GM21786 (cell line): ENCODE results near the gene FMN2.

ENCODE experiments used
- ATAC-seq: cut with Tn5 transposase; IDR thresholded peaks from one replicate; pipeline ENCODE4 v1.9.1; 2021; ENCODE audit not compliant: unreplicated experiment

The FMN2 gene

DNA sequence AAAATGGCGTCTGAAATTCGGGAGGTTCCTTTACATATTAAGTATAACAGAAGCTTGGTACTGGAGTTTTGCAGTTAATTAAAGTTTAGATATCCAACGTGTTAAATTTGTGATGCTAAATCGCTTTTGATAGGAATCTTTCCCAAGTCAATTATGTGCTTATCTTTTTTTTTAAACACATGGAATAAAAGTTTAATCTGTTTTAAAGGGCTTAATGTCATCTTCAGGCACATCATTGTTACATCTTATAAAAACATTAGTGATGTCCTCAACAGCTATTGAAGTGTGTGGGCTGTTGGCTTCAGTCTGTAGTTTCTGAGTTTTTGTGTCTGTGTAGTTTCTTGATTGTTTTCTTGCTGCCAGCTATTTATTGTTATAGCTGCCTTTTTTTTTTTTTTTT, 5.3 kb downstream of the FMN2 start:
- ATAC-seq, result no peak

DNA sequence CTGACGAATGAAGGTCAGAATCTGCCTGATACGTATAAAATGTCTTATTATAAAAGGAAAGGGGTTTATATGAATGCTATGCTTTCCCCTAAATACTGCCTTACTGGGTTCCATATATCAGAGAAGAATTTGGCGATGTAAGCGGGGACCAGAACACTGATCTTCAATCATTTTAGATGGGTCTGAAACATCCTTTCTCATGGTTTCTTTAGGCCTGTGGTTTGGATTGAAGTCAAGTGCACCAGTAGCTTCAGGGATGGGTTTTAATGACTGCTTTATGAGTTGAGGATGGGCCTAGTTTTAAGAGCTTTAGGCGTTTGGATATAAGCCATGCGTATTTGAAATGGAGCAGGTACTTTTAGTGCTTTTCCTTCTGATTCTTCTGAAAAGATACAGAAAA, 6.9 kb downstream of the FMN2 start:
- no peak for ATAC-seq

DNA sequence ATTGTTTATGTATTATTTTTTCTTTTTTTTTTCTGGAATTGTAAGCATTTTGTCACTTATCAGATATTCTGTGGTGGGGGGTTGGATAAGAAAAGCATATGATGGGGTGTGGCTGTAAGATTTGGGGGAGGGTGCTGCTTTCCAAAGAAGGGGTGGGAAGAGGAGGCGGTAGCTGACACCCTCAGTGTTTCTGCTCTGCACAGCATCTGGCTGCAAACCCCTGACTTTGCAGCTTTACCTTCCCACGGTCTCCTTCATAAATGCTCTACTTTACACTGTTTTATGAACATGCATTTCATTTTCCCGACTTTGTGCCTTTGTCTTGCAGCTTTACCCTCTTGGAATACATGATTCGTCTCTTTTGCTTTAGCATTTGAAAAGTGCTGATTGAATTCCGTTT, 7.6 kb downstream of the FMN2 start:
- no peak for ATAC-seq

DNA sequence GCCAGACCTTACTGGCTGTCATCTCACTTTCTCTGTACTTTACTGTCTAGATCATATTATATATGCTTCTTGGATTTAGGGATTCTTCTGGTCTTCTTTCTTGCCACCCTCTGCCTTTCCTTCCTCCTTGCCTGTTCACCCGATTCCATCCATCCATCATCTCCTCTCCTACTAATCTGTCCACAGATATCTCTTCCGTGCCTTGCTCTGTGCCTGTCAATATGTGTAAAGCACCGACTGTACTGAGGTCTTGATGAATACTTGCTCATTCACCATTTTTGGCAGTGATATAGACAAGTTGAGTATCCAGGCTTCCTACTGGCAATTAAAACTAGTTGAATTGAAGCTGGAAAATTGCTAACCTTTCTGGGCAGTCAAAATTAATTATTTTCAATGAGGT, 8.1 kb downstream of the FMN2 start:
- no peak for ATAC-seq

DNA sequence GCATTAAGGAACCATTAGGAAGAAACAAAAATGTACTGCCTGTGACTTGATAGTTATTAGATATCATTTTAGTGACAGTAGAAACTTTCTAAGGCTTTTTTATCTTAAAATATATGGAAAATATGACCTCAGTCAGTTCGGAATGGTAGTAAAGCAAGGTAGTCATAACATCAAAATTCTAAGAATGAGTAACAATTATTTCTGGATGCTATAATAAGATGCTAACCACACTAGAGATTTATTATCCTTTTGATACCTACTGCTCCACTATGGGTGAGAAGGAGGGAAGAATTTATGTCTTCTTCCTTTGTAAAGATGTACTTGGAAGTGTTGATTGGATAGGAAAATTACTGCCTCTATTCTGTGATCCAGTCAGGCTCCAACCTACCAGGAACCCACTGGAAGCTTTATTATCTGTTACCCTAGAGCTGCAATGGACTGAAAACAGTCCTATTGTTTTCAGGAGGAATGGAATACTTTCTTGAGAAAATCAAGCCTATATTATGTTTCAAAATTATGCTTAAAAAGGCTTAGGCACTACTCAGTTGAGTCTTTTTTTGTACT, 8.8 kb downstream of the FMN2 start:
- no peak for ATAC-seq

DNA sequence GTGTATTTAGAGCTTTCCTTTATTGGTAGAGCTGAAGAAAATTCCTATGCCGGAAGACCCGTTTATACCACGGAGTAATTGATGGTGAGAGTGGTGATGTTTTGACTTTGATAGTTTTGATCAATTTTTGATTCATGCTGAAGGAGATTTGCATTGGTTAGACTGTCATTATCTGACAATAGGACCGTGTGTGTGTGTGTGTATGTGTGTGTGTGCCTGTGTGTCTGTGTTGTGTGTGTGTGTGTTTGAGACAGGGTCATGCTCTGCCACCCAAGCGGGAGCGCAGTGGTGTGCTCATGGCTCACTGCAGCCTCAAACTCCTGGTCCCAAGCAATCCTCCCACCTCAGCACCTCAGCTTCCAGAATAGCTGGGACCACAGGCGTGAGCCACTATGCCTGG, 9.6 kb downstream of the FMN2 start:
- ATAC-seq, result no peak

DNA sequence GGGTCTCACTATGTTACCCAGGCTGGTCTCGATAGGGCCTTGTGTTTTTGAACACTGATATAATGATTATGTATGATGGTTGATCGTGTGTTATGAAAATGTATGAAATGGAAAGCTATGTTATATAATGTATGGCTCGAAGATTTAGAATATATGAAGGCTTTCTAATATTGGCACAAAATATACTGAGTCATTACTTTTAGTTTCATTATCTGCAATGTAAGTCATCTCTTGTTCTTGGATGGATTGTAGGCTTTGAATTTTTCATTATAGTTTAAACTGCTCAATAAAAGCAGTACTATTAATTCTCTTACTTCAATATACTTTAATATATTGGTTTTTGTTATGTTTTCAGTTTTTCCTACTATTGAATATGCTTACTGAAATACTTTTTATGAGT, 10.1 kb downstream of the FMN2 start:
- no peak for ATAC-seq

DNA sequence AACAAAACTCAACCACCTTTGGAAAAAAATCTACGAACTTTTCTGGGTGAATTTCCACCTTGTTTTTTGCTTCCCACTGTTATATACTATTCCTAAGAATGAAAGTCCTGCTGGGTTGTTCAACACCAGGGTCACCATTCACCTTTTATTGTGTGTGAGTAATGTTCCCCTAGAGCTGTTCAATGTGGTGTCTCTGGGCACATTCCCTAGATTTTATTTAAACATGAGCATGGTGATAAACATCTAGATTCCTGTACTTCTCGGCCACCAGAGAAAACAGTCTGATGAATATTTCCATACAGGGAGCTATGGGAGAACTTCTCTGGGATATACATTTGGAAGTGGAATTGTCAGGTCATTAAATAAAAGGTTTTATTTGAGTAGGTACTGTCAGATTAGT, 13.0 kb downstream of the FMN2 start:
- ATAC-seq, result no peak

DNA sequence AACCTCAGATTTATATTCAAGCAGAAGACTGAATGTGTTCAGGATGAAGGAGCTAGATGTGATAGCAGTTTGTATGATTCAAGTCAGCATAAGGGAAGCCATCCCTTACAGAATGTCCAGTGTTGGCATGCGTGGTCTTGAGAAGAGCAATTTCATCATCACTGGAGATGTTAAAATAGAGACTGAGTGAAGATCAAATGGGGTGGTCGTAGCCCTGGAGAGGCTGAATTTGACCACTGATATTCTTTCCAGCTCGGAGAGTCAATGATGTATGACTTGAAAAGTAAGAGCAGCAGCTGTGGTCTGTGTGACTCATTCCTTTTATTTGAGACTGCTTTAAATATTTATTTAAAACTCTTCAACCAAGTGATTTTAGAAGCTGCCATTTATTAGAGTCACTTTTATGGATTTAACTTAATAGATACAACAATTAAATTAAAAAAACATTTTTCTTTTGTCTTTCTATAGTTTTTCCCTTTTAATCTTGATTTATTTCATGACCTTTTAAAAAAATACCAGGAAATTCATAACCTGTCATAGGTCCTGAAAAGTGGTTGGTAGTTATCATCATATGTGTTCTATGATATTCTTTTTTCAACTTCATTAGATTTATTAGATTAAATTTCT, 15.5 kb downstream of the FMN2 start:
- ATAC-seq, result no peak

DNA sequence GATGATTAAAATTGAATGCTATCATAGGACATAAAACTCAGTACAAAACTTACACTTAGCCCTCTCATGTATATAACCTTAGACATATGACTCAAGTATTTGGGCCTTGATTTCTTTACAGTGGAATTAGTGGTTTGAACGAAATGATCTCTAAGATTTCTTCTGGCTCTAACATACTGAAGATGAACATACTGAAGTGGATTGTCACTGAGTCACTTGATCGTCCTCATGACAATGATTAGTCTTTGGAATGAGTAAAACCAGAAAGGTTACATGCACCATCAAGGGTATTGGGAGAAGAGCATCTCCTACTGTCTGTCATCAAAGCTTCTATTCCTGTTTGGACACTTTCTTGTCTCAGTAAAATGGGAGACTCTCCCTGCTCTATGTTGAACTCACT, 17.4 kb downstream of the FMN2 start:
- no peak for ATAC-seq

DNA sequence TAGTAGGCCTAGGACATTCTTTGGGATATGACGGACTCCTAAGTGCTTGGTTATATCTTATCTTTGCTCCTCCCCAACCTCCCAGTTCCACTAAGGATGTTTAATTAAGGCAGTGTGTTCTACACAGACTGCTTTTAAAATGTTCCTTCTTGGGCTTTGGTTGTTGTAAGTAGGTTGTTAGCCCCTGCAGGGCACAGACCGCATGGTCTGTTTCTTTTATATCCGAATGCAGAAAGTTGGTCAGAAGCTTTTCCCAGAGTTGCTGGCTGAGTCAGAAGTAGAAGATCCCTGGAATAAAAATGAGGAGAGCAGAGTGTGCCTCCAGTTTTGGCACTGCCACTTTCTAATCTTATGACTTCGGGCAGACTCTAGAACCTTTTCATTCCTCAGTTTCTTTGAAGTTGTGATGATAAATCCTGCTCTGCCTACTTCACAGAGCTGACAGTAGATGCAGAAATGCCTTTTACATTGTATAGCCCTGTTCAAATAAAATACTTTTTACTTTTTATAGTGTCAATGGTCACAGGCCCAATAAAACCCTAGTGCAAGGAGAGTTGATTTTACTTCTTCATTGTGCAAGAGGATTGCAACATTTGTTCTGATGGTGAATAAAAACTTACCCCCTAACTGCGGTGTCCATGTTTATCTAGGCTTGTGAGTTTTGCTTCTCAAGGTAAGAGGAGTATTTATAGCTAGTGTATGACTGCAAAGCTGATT, 18.4 kb downstream of the FMN2 start:
- ATAC-seq, result no peak

DNA sequence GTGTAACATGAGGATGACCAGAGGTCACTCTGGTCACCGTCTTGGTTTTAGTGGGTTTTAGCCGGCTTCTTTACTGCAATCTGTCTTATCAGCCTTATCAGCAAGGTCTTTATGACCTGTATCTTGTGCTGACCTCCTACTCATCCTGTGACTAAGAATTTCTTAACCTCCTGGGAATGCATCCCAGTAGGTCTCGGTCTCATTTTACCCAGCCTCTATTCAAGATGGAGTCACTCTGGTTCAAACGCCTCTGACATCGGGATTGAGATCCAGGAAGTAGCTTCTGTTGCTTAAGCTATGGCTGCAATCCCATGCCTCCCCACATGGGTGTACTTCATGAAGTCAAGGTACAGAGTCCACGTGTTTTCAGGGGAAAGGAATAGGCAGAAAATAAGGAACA, 19.9 kb downstream of the FMN2 start:
- ATAC-seq, result no peak

DNA sequence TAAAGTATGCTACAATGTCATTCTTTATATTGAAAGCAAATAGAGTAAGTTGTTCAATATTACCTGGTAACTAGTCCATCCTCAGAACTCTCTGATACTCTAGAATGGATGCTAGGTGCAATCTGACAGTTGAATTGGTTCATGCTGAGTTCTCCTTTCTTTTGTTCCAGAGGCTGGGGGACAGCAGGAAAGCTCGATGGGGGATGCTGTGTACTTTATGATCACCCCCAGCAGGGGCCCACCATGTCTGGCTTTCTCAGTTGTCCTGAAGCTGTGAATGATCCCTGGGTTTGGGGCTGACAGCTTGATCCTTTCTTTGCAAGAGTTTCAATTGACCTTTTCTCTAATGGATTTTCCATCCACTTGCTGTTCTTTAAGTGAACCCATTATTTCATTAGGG, 22.5 kb downstream of the FMN2 start:
- ATAC-seq, result no peak

DNA sequence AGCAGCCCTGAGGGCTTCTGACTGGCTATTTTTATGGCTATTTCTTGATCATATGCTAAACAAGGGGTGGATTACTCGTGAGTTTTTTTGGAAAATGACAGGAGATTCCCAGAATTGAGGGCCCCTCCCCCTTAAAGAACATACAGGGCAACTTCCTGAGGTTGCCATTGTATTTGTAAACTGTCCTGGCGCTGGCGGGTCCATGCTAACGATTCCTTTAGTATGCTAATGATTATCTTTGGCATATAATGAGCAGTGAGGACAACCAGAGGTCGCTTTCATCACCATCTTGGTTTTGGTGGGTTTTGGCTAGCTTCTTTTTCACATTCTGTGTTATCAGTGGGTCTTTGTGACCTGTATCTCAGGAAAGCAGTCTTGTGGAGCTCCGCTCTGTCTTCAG, 24.1 kb downstream of the FMN2 start:
- no peak for ATAC-seq

DNA sequence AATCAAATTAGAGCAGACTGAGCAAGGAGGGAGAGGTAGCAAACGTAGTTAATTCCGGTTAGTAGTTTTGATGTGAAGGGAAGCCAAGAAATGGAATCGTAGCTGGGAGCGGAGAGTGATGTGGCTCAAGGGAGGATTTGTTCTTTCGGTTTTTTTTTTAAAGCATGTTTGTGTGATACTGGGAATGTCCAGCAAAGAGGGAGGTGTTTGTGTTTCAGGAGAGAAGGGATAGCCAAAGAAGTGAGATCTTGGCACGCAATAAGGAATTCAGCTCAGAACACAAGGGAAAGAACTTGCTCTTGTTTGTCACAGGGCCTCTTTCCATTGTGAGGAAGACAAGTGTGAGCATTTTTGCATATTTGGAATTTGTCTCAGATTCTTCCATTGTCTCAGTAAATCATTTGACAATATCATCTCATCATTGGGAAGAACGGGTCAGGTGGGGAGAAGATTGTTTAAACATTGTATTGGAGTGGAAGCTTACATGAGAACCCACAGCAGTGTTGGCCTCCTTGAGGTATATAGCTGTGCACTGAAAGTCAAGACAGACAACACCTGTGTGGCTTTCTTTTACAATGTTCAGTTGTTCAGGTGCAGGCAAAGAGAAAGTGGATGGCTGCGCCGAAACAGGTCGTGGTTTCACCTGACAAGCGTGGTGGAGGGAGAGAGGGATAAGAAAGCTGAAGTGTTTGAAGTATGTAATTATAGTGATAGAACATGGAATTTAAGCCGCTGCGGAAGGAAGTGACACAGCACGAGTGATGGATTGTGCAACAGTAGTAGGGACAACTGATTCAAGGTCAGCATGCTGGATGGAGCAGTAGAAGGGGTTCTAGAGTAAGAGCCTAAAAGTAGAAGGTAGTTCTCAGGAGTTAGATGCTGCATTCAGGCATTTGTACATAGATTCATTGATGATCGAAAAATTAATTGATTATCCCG, 25.4 kb downstream of the FMN2 start:
- ATAC-seq, result no peak

DNA sequence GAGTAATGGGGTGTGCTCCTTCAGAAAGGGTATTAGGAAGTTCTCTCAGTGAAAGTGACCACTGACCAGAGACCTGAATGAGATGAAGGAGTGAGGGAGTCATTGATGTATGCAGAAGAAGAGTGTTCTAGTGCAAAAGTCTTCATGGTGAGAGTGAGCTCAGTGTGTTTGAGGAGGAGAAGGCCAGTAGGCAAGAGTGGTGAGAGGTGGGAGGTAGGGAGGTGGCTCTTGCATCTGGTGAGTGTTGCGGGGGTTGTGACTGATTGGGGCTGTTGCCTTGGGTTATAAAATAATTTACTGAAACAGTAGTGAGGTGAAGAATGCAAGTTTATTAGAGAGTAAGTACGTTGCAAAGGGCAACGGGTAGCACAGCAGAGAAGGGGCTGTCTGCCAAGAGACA, 26.2 kb downstream of the FMN2 start:
- ATAC-seq, result no peak

DNA sequence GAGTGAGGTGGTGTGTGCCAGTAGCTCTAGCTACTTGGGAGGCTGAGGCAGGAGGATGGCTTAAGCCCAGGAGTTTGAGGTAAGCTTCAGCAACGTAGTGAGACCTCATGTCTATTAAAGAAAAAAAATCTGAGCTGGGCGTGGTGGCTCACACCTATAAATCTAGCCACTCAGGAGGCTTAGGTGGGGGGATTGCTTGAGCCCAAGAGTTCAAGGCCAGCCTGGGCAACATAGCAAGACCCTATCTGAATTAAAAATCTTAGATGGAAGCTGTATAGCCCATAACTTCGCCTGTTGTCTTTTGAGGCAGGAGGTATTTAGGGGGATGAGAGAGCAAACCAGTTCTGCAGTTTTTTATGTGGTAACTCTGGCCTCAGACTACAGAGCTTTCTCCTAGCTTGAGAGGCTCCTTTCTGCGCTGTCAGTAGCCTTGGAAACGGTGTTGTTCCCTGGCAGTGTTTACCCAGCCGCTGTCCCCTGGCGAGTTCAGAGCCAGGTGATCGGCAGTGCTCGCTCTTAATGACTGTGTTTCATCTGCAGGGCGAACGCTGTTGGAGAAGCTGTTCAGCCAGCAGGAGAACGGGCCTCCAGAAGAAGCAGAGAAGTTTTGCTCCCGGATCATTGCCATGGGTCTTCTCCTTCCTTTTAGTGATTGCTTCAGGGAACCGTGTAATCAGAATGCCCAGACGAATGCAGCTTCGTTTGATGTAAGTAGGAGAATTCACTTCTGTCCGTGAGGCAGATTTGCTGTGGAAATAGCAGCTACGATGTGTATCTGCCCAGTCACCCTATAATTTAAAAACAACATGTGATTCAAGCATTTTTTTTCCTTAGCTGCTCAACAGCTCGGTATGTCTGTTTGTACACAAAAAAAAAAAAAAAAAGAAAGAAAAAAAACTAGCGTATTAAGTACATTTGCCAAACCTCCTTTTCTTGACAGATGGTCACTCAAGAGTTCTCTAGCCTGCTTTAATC, 31.2 kb downstream of the FMN2 start:
- ATAC-seq, result no peak

DNA sequence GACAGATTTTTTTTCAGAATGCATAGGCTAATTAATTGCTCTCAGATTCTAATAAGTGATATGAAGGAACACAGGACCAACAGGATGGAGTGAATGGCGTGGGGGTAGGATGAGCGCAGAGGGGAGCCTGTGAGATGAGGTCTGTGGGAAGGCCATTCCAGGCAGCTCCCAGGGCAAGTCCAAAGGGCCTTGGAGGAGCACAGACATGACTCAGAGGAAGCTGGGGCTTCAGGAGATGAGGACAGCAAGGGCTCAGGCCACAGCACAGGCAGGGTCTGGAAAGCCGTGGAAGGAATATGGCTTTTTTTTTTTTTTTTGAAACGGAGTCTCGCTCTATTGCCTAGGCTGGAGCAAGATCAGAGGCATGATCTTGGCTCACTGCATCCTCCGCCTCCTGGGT, 35.1 kb downstream of the FMN2 start:
- ATAC-seq, result no peak

DNA sequence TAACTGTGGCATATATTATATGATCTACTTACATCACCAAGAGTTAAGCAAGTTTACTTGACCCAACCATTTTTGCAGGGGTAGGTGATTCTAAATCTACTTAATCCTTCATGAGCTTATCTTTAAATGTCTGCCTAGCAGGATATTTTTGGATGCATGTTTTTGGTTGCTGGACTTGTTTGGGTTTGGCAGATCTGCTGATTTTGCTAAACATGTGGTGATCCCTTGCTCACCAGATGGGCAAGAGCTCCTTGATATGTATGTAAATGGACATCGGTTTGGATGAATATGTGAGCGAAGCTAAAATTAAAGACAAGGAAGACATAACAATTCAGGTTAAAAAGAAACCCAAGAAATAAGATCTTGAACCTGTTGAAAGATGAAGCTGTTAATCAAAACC, 36.7 kb downstream of the FMN2 start:
- ATAC-seq, result no peak

DNA sequence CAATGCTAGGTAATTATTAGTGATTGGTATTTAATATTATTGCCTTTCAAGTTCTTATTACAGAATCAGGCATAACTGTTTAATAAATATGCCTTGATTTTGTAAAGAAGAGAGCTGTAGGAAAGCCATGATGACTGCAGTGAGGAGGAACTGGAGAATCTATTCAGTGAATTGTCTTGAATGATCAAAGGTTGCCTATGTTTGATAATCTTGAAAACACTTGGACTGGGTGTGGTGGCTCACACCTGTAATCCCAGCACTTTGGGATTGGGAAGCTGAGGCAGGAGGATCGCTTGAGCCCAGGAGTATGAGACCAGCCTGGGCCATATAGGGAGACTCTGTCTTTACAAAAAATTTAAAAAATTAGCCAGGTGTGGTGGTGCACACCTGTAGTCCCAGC, 42.4 kb downstream of the FMN2 start:
- no peak for ATAC-seq

DNA sequence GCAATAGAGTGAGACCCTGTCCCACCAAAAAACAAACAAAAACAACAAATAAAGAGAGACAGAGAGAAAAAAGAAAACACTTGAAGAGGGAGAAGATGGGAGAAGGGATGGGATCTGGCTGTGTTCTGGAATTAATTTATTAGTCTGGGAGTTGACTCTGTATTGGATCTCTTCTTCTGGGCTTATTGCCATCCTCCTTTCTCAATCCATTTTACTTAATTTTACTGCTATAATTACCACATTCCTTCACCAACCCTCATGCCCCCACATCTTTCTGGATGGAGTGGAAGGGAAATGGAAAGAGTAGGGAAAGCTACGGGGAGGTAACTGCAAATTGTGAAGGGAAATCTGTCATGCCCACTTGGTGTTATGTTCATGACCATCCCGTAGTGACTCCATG, 42.9 kb downstream of the FMN2 start:
- no peak for ATAC-seq
